Left lung (tissue), 10 donors: ENCODE measurements around the gene TRPC4AP. TPM values are rescaled to one million over a fixed set of nuclear protein-coding genes. Genes with fewer than 3 reads are reported as not detected.

ENCODE experiments used
- ATAC-seq: fragments of 200-7000 bp; cut with Tn5 transposase; one replicate; pipeline ENCODE4 v1.9.1; 2020; ENCODE audit warnings: moderate library complexity
- DNase-seq, 4 donors: peaks; one replicate each; pipeline ENCODE4 v3.0.0-alpha.2; 2013 to 2020
- H3K27ac ChIP-seq, 2 donors: fragments of 200-600 bp; sonication (generic) in 1 of 2; one replicate each; pipeline versions ENCODE4 v1.5.0 to v1.8.0; 2020 to 2021
- H3K27me3 ChIP-seq, 2 donors: fragments of 200-600 bp; sonication (generic) in 1 of 2; one replicate each; pipeline versions ENCODE4 v1.5.0 to v1.8.0; 2020 to 2021
- H3K36me3 ChIP-seq, 2 donors: fragments of 200-600 bp; sonication (generic) in 1 of 2; one replicate each; pipeline versions ENCODE4 v1.5.0 to v1.8.0; 2020 to 2021
- H3K4me1 ChIP-seq, 2 donors: fragments of 200-600 bp; one replicate each; pipeline ENCODE4 v1.8.0; 2021
- H3K4me3 ChIP-seq, 2 donors: fragments of 200-600 bp; sonication (generic) in 1 of 2; one replicate each; pipeline versions ENCODE4 v1.5.0 to v1.8.0; 2020 to 2021; ENCODE audit warnings: mild to moderate bottlenecking in 1 of 2
- H3K9me3 ChIP-seq, 2 donors: fragments of 200-600 bp; sonication (generic) in 1 of 2; one replicate each; pipeline versions ENCODE4 v1.5.0 to v1.8.0; 2020 to 2021
- intact Hi-C, 2 donors: fragments of 100-400 bp; cut with DNase I; formaldehyde crosslinking; loops; one replicate each; pipeline versions ENCODE4 v1.11.2 to v1.14.2; 2022
- polyA plus RNA-seq, 6 donors: library from polyadenylated mRNA; unstranded; fragments of 120-200 nt; gene quantifications; one replicate each; pipeline ENCODE4 v1.2.1, GENCODE V29; 2013; ENCODE audit not compliant: insufficient read length in 6 of 6
- total RNA-seq, 2 donors: library from RNA; stranded (reverse); fragmentation: NEBNext Ultra II Directional; extraction: Animal tissue kit (Norgen Biotek cat#: 25700); gene quantifications; one replicate each; pipeline ENCODE4 v1.2.1, GENCODE V29; 2021
- TF ChIP-seq, protein P1 (sequence below), 2 donors: fragments of 200-600 bp; sonication (generic) in 1 of 2; IDR thresholded peaks; one replicate each; pipeline versions ENCODE4 v1.5.0 to v1.8.0; 2021; ENCODE audit warnings: antibody characterized with exemption in 2 of 2
- donor health status: DM: no; HTN: yes; CAD: no.
- donor health status: DM: no; HTN: no; CAD: no.

Gene TRPC4AP
- total and polyA plus RNA-seq, 8 donors = 57.8 to 70.8 (median 67.0) TPM

DNA sequence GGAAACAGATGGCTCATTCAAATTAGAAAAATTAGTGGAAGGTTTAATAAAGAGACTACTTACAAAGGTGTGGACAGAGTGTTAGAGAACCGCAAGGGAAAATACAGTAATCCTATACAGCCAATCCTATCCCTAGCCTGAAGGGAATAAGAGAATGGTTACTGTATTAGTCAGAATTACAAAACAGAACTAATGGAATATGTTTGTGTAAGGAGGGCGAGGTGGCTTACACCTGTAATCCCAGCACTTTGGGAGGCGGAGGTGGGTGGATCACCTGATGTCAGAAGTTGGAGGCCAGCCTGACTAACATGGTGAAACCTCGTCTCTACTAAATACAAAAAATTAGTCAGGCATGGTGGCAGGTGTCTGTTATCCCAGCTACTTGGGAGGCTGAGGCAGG, 16.3 kb upstream of the TRPC4AP start:
- H3K4me1 ChIP-seq = peaks cover 0 to 7% of the 10 kb centered on the region in 2 donors
- no peak overlapping the region for H3K4me3 ChIP-seq
- no peaks in the 10 kb centered on the region for H3K9me3 ChIP-seq
- TF ChIP-seq, protein P1, sequence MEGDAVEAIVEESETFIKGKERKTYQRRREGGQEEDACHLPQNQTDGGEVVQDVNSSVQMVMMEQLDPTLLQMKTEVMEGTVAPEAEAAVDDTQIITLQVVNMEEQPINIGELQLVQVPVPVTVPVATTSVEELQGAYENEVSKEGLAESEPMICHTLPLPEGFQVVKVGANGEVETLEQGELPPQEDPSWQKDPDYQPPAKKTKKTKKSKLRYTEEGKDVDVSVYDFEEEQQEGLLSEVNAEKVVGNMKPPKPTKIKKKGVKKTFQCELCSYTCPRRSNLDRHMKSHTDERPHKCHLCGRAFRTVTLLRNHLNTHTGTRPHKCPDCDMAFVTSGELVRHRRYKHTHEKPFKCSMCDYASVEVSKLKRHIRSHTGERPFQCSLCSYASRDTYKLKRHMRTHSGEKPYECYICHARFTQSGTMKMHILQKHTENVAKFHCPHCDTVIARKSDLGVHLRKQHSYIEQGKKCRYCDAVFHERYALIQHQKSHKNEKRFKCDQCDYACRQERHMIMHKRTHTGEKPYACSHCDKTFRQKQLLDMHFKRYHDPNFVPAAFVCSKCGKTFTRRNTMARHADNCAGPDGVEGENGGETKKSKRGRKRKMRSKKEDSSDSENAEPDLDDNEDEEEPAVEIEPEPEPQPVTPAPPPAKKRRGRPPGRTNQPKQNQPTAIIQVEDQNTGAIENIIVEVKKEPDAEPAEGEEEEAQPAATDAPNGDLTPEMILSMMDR (IDR thresholded peaks at IDR 0.05) = no peak
- no peaks in the 10 kb centered on the region for H3K27me3 ChIP-seq
- DNase-seq (no peak), ATAC-seq (no peak)
- intact Hi-C loops = no loop called here
- H3K27ac ChIP-seq = no peak overlapping the region
- H3K36me3 ChIP-seq = peaks cover 0 to 38% of the 10 kb centered on the region in 2 donors

DNA sequence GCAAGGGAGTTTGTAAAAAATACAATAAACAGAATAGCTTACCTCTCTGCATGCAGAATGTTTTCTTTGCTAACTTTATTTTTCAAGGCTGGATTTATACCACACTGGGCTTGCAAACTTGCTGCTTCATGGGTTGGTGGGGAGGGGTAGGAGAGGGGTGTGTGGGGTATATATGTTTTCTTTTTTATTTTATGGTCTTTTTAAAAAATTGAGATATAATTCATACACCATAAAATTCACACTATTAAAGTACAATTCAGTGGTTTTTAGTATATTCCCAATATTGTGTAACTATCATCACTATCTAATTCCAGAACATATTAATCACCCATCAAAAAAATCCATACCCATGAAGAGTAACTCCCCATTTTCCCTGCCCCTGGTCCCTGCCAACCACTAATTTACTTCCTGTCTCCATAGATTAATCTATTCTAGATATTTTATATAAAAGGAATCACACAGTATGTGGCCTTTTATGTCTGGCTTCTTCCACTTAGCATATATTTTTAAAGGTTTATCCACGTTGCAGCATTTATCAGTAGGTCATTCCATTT, 14.3 kb upstream of the TRPC4AP start:
- no peak for ATAC-seq
- no peak overlapping the region for H3K4me3 ChIP-seq
- intact Hi-C loops = no loop called here
- H3K27ac ChIP-seq = no peak overlapping the region
- H3K4me1 ChIP-seq = peaks cover 0 to 7% of the 10 kb centered on the region in 2 donors
- no peaks in the 10 kb centered on the region for H3K27me3 ChIP-seq
- DNase-seq = no peak
- peaks cover 0 to 33% of the 10 kb centered on the region in 2 donors for H3K36me3 ChIP-seq
- TF ChIP-seq, protein P1 (IDR thresholded peaks at IDR 0.05) = no peak
- H3K9me3 ChIP-seq = no peaks in the 10 kb centered on the region

DNA sequence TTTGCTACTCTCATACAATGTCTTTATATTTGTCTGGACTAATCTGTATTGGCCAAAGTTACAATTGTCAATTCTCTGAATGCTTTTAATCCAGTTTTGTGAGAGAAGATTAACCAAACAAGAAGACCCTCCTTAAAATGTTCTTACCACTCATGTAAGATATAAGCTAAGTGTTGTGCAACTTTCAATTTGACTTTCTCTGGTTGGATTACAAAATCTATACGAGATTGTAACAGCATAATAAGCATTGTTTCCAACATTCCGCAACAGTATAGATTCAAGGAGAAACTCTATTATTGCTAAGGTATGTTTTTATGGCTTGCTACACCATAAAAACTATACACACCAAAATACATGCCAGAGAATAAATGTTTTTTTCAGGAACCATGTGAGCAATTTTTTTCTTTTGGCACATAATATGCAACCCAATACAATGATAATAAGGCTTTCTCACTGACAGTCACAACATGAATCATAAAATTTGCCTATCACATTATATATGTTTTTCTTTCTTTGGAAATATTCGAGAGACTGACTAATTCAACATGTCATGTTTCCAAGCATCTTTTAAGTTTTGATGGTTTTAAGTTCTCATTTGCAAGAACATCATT, 12.2 kb upstream of the TRPC4AP start:
- Histone ChIP-seq H3K27ac (no peak overlapping the region), H3K4me3 (no peak overlapping the region), H3K4me1 (no peaks in the 10 kb centered on the region), H3K27me3 (no peaks in the 10 kb centered on the region), H3K36me3 (peaks cover 0 to 18% of the 10 kb centered on the region in 2 donors), H3K9me3 (no peaks in the 10 kb centered on the region)
- intact Hi-C loops = no loop called here
- no peak for DNase-seq
- no peak for ATAC-seq
- TF ChIP-seq, protein P1 (IDR thresholded peaks at IDR 0.05) = no peak

DNA sequence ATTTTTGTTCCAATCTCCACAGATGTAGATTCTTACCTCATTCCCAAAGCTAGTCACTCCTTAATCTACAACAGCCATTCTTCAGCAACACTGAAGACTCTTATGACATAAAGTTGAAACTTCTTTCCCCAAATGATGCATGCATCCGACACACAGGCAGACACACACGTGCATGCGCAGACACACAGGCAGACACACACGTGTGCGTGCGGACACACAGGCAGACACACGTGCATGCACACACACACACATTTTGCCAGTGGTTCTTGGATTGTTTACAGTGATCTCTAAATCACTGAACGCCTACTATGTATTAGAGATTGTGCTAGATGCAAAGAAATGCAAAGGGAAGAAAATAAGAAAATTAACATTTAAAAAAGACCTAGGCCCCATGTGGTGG, 9.0 kb upstream of the TRPC4AP start:
- DNase-seq (no peak), ATAC-seq (no peak)
- Histone ChIP-seq H3K4me1 (peaks cover 0 to 1% of the 10 kb centered on the region in 2 donors), H3K36me3 (no peaks in the 10 kb centered on the region), H3K4me3 (no peak overlapping the region), H3K9me3 (no peaks in the 10 kb centered on the region), H3K27ac (no peak overlapping the region), H3K27me3 (no peaks in the 10 kb centered on the region)
- TF ChIP-seq, protein P1 (IDR thresholded peaks at IDR 0.05) = no peak
- intact Hi-C loops = no loop called here

DNA sequence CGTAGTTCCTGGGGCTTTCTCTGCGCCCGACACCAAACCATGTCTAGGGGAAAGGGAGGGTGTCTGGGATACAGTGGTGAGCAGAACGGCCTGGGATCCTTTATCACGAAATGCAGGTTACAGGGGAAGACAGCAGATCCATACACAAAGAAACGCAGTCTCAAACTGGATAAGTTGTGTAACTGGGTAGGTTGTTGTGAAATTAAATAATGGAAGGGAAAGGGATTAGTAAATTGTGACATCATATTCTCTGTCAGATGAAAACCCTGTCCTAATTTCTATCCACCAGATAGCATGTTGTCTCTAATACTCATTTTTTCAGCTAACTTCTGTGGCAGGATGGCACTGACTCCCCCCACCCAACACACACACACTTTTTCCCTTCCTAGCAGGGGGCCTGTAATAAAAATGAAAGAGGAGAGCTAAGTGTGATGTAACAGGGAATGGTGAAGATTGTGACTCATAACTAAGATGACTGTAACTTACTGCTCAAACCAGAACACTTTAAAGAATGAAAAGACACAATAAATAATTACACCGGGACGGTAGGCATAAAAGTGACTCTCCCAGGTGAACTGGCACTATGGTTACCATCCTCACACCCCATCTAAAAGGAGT, 769 bp upstream of the TRPC4AP start:
- TF ChIP-seq, protein P1 (IDR thresholded peaks at IDR 0.05) = no peak
- DNase-seq (no peak), ATAC-seq (no peak)

More for the DNA sequence above, 769 bp upstream of the TRPC4AP start:
- Histone ChIP-seq H3K36me3 (peaks cover 0 to 8% of the 10 kb centered on the region in 2 donors), H3K9me3 (no peaks in the 10 kb centered on the region), H3K4me1 (peaks cover 4 to 57% of the 10 kb centered on the region in 2 donors), H3K27me3 (no peaks in the 10 kb centered on the region), H3K27ac (peak overlapping the region; percentile 91 to 94), H3K4me3 (peak overlapping the region in 1 of 2 donors; percentile 76)
- intact Hi-C loops = no loop called here
